ENCODE results near the gene CEP192. TPM values are rescaled to one million over a fixed set of nuclear protein-coding genes. Genes with fewer than 3 reads are reported as not detected.
"Not testable (repeated sequence)": the region's sequence is repeated elsewhere in the genome, so short reads cannot be mapped to it uniquely, and the experiment has no call there.

Gene CEP192
- total RNA-seq, 1 donor from 2014 or later = 17.4 TPM

- H3K4me3 ChIP-seq (ENCODE audit: low read depth, low read length) = no peak overlapping the region
- DNase-seq (ENCODE audit: low read depth) = no peak
- TF ChIP-seq CTCF (conservative IDR thresholded peaks at IDR 0.05; ENCODE audit: low read depth, low read length) = no peak
Observed at GRCh38 chr18:12993439-12993838, 2.3 kb downstream of the CEP192 start.

GRCh38 chr18:12995424-12995823 is 4.3 kb downstream of the CEP192 start:
- no peak for DNase-seq (ENCODE audit: low read depth)
- H3K4me3 ChIP-seq (ENCODE audit: low read depth, low read length) = no peak overlapping the region
- TF ChIP-seq CTCF (conservative IDR thresholded peaks at IDR 0.05; ENCODE audit: low read depth, low read length) = no peak

- TF ChIP-seq CTCF (conservative IDR thresholded peaks at IDR 0.05; ENCODE audit: low read depth, low read length) = no peak
- no peak overlapping the region for H3K4me3 ChIP-seq (ENCODE audit: low read depth, low read length)
- no peak for DNase-seq (ENCODE audit: low read depth)
Observed at GRCh38 chr18:12995952-12996477, 4.9 kb downstream of the CEP192 start.

GRCh38 chr18:12996661-12997292 is 5.6 kb downstream of the CEP192 start:
- no peak for DNase-seq (ENCODE audit: low read depth)
- no peak overlapping the region for H3K4me3 ChIP-seq (ENCODE audit: low read depth, low read length)
- TF ChIP-seq CTCF (conservative IDR thresholded peaks at IDR 0.05; ENCODE audit: low read depth, low read length) = no peak

- H3K4me3 ChIP-seq (ENCODE audit: low read depth, low read length); DNase-seq (ENCODE audit: low read depth): not testable (repeated sequence)
Observed at GRCh38 chr18:12997330-12997729, 6.2 kb downstream of the CEP192 start.

- no peak for TF ChIP-seq CTCF (conservative IDR thresholded peaks at IDR 0.05; ENCODE audit: low read depth, low read length)
- no peak for DNase-seq (ENCODE audit: low read depth)
- H3K4me3 ChIP-seq (ENCODE audit: low read depth, low read length) = no peak overlapping the region
Observed at GRCh38 chr18:12998332-12999060, 7.3 kb downstream of the CEP192 start.

GRCh38 chr18:13003466-13003896 is 12.3 kb downstream of the CEP192 start:
- no peak overlapping the region for H3K4me3 ChIP-seq (ENCODE audit: low read depth, low read length)
- TF ChIP-seq CTCF (conservative IDR thresholded peaks at IDR 0.05; ENCODE audit: low read depth, low read length) = peak; percentile 61
- DNase-seq (ENCODE audit: low read depth) = no peak
